WTC11 (cell line): Measurements from ENCODE around the gene SUPT3H.

Experiments used
- ATF3 ChIP-seq: sonication (generic); formaldehyde crosslinking; conservative IDR thresholded peaks from 2 replicates; pipeline ENCODE4 v1.8.1; 2022; ENCODE audit warnings: mild to moderate bottlenecking, missing genetic modification reagents
- CTCF ChIP-seq: fragments of 200-600 bp; IDR thresholded peaks from 2 replicates; pipeline ENCODE4 v1.8.0; 2022; ENCODE audit warnings: antibody characterized with exemption
- FOXJ3 ChIP-seq: sonication (generic); formaldehyde crosslinking; IDR thresholded peaks from 2 replicates; pipeline ENCODE4 v1.9.0; 2021; ENCODE audit warnings: missing genetic modification reagents, mild to moderate bottlenecking, borderline replicate concordance
- FOXP4 ChIP-seq: sonication (generic); formaldehyde crosslinking; IDR thresholded peaks from 2 replicates; pipeline ENCODE4 v1.8.0; 2022; ENCODE audit warnings: mild to moderate bottlenecking, missing genetic modification reagents
- IRF1 ChIP-seq: sonication (generic); formaldehyde crosslinking; IDR thresholded peaks from 2 replicates; pipeline ENCODE4 v1.8.0; 2023; ENCODE audit warnings: missing genetic modification reagents
- NFYB ChIP-seq: sonication (generic); formaldehyde crosslinking; conservative IDR thresholded peaks from 2 replicates; pipeline ENCODE4 v1.8.0; 2022; ENCODE audit warnings: low read depth, missing genetic modification reagents
- NR2C2 ChIP-seq: sonication (generic); formaldehyde crosslinking; IDR thresholded peaks from 2 replicates; pipeline ENCODE4 v1.8.0; 2022; ENCODE audit warnings: mild to moderate bottlenecking, missing genetic modification reagents
- TEAD1 ChIP-seq: sonication (generic); formaldehyde crosslinking; IDR thresholded peaks from 2 replicates; pipeline ENCODE4 v1.8.0; 2022; ENCODE audit warnings: mild to moderate bottlenecking, missing genetic modification reagents
- TP53 ChIP-seq: sonication (generic); formaldehyde crosslinking; IDR thresholded peaks from 2 replicates; pipeline ENCODE4 v1.8.1; 2023; ENCODE audit warnings: mild to moderate bottlenecking, missing genetic modification reagents

GRCh38 chr6:44923444-44923843 is 454.3 kb downstream of the SUPT3H start:
- TF ChIP-seq FOXP4 (CRISPR knock-in tag) (no peak), TP53 (CRISPR knock-in tag) (no peak), TEAD1 (CRISPR knock-in tag) (no peak), IRF1 (CRISPR knock-in tag) (no peak), FOXJ3 (no peak), ATF3 (CRISPR knock-in tag) (no peak), CTCF (no peak), NR2C2 (no peak), NFYB (CRISPR knock-in tag) (no peak)
